HG02588 (cell line): ENCODE data around the gene CRYBG2.
A peak's percentile ranks its signal among the peaks of the same experiment; 100 is the strongest.
"Not testable (repeated sequence)": the region's sequence is repeated elsewhere in the genome, so short reads cannot be mapped to it uniquely, and the experiment has no call there.

ENCODE experiments used
- ATAC-seq: cut with Tn5 transposase; IDR thresholded peaks from one replicate; pipeline ENCODE4 v1.9.1; 2021; ENCODE audit warnings: mild to moderate bottlenecking, moderate library complexity; ENCODE audit not compliant: unreplicated experiment

The CRYBG2 gene

GRCh38 chr1:26322042-26322331 lies 31.9 kb downstream of the CRYBG2 start:
- ATAC-seq = no peak

GRCh38 chr1:26321315-26322041 lies 32.5 kb downstream of the CRYBG2 start:
- ATAC-seq = no peak

- ATAC-seq = no peak
Measured at GRCh38 chr1:26320896-26321295, 33.0 kb downstream of the CRYBG2 start.

GRCh38 chr1:26318338-26319064 lies 35.4 kb downstream of the CRYBG2 start:
- ATAC-seq = no peak

- ATAC-seq = no peak
Measured at GRCh38 chr1:26317612-26318337, 36.2 kb downstream of the CRYBG2 start, which contains the start of gene CD52. Gene CD52 (plus strand): TSS chr1:26317958. CDS start chr1:26318018, 60 bp downstream.

- ATAC-seq = no peak
Measured at GRCh38 chr1:26317146-26317545, 36.8 kb downstream of the CRYBG2 start.

GRCh38 chr1:26315874-26316850 lies 37.8 kb downstream of the CRYBG2 start:
- ATAC-seq = no peak

GRCh38 chr1:26314501-26314900 lies 39.4 kb downstream of the CRYBG2 start:
- ATAC-seq = no peak

GRCh38 chr1:26307966-26308899 lies 45.7 kb downstream of the CRYBG2 start:
- not testable (repeated sequence) for ATAC-seq

- ATAC-seq = no peak
Measured at GRCh38 chr1:26307363-26307781, 46.6 kb downstream of the CRYBG2 start.

GRCh38 chr1:26306290-26307229 lies 47.4 kb downstream of the CRYBG2 start, which contains the start of gene UBXN11:
Gene UBXN11 (minus strand): TSS chr1:26306636. CDS start chr1:26302883, 3,753 bp downstream.
- ATAC-seq = peak; percentile 98

GRCh38 chr1:26305667-26306289 lies 48.2 kb downstream of the CRYBG2 start:
- ATAC-seq = peak; percentile 7

- ATAC-seq = no peak
Measured at GRCh38 chr1:26302733-26303405, 51.1 kb downstream of the CRYBG2 start.

GRCh38 chr1:26300578-26301275 lies 53.2 kb downstream of the CRYBG2 start:
- ATAC-seq = no peak

GRCh38 chr1:26297791-26298124 lies 56.2 kb downstream of the CRYBG2 start:
- ATAC-seq = no peak

GRCh38 chr1:26297057-26297790 lies 56.7 kb downstream of the CRYBG2 start:
- ATAC-seq = no peak
